ENCODE data around the gene ALAS1.

GRCh38 chr3:52185311-52185710 is 12.6 kb upstream of the ALAS1 start:
- TF ChIP-seq CTCF (conservative IDR thresholded peaks at IDR 0.05 in 1 of 2, IDR thresholded peaks at IDR 0.05 in 1 of 2; ENCODE audit: extremely low read depth in 1 of 2, insufficient read depth in 1 of 2, low read depth in 1 of 2, low read length in 2 of 2), result no peak
- no peak for TF ChIP-seq EZH2 (IDR thresholded peaks at IDR 0.05; ENCODE audit: borderline replicate concordance, low read length)
